NCI-H345 (cell line): ENCODE measurements around the gene CPT1C.

Experiments
- DNase-seq: peaks from one replicate; lab custom pipeline; 2025; lab: John Stamatoyannopoulos, UW

The CPT1C gene

DNA sequence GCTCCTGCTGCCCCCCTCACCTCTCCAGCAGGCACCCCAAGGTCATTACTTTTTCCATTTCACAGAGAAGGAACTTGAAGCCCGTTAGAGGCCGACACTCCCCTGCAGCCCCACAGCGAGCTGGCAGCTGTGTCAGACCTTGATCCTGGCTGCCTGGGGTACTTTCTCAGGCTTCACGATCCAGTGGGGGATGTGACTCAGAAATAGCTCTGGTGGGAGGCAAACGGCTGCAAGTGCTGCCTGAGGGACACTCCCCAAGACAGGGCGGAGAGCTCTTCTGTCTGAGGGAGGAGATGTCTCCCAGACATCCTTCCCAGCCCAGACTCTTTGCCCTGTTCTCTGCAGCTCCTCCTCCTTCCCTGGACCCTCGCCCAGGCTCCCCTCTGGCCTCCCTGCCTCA is 67.4 kb downstream of the CPT1C start:
- DNase-seq: no peak

DNA sequence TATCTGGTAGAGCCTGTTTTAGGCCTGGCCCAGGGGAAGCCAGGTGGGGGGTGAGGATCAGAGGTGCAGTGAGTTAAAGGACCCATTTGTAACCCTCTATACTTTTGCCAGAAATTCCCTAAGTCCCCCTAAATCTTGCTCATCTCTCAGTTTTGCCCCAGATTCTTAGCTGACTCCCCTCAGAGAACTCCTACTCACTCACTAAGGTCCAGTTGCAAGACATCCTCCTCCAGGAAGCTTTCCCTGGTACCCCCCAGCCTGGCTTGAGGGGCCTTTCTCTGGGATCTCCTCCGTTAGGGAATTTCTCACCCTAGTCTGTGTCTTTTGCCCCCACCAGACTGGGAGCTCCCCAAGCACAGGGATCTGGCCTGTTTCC is 70.3 kb downstream of the CPT1C start:
- no peak for DNase-seq

DNA sequence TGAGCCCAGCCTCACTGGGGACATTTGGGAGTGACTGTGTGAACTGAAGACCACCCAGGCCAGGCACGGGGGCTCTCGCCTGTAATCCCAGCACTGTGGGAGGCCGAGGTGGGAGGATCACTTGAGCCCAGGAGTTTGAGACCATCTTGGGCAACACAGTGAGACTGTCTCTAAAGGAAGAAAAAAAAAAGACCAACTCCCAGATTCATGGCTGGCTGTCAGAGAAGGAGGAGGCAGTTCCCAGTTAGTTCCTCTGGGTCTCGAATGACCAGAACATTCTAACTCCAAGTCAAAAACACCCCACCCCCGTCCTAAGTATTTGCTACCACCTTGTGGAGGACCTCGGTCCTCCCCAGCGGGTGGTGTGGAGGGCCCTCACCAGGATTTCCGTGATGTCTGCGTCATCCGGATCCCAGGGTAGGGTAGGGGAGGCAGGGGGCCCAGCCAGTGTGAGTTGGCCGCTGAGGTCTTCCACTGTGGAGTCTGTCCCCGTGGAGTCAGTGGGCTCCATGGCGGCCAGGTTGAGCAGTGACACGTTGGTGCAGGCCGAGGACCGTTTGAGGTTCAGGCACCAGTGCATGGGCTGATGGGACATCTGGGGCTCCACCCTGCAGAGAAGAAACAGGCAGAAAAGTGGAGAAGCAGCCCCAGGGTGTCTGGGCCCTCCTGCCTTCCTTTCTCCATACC is 70.9 kb downstream of the CPT1C start:
- DNase-seq: no peak

DNA sequence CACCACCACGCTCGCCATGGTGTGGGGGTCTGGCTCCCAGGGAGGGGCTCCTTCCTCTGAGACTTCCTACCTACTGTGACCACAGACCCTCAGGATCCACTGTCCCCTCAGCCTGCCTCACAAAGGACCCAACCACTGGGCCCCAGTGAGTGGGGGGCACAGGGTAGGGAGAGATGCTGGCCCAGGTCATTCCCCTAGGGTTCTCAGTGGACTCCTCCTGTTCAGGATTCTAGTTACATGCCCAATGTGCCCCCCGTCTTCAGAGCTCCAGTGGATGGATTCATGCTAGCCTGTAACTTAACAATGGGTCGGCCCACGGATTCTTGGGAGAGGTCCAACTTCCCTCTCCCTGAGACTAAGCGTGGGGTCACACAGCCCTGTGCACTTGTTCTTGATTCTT is 72.3 kb downstream of the CPT1C start, which contains the start of gene TSKS:
TSKS (minus strand) TSS at position 77 of the 400 bp plus-strand sequence; CDS start at position 18, 59 bp downstream.
- DNase-seq: no peak
